Measurements from ENCODE around the gene FOXF2. TPM values are rescaled to one million over a fixed set of nuclear protein-coding genes. Genes with fewer than 3 reads are reported as not detected.

FOXF2 gene
- total RNA-seq, 1 donor from 2014 or later: not detected

GRCh38 chr6:1385129-1386037 lies 4.0 kb upstream of the FOXF2 start:
- Mint-ChIP-seq H3K27ac (ENCODE audit: unreplicated experiment) (no peak overlapping the region), H3K36me3 (ENCODE audit: low read depth, unreplicated experiment) (no peaks in the 10 kb centered on the region), H3K4me3 (ENCODE audit: unreplicated experiment) (no peak overlapping the region), H3K4me1 (ENCODE audit: unreplicated experiment) (peaks cover 22% of the 10 kb centered on the region), H3K9me3 (ENCODE audit: unreplicated experiment) (no peaks in the 10 kb centered on the region), H3K27me3 (ENCODE audit: unreplicated experiment) (peaks cover 40% of the 10 kb centered on the region)
- TF ChIP-seq, protein P1, sequence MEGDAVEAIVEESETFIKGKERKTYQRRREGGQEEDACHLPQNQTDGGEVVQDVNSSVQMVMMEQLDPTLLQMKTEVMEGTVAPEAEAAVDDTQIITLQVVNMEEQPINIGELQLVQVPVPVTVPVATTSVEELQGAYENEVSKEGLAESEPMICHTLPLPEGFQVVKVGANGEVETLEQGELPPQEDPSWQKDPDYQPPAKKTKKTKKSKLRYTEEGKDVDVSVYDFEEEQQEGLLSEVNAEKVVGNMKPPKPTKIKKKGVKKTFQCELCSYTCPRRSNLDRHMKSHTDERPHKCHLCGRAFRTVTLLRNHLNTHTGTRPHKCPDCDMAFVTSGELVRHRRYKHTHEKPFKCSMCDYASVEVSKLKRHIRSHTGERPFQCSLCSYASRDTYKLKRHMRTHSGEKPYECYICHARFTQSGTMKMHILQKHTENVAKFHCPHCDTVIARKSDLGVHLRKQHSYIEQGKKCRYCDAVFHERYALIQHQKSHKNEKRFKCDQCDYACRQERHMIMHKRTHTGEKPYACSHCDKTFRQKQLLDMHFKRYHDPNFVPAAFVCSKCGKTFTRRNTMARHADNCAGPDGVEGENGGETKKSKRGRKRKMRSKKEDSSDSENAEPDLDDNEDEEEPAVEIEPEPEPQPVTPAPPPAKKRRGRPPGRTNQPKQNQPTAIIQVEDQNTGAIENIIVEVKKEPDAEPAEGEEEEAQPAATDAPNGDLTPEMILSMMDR (IDR thresholded peaks at IDR 0.05; ENCODE audit: unreplicated experiment): no peak
- DNase-seq (ENCODE audit: low spot score): no peak

- Mint-ChIP-seq H3K36me3 (ENCODE audit: low read depth, unreplicated experiment) (no peaks in the 10 kb centered on the region), H3K4me3 (ENCODE audit: unreplicated experiment) (no peak overlapping the region), H3K9me3 (ENCODE audit: unreplicated experiment) (no peaks in the 10 kb centered on the region), H3K4me1 (ENCODE audit: unreplicated experiment) (peaks cover 14% of the 10 kb centered on the region), H3K27me3 (ENCODE audit: unreplicated experiment) (peaks cover 36% of the 10 kb centered on the region), H3K27ac (ENCODE audit: unreplicated experiment) (no peak overlapping the region)
- TF ChIP-seq, protein P1 (IDR thresholded peaks at IDR 0.05; ENCODE audit: unreplicated experiment): no peak
- no peak for DNase-seq (ENCODE audit: low spot score)
These were observed 3.2 kb upstream of the FOXF2 start for GRCh38 chr6:1386038-1386709.

- Mint-ChIP-seq H3K27ac (ENCODE audit: unreplicated experiment) (no peak overlapping the region), H3K4me3 (ENCODE audit: unreplicated experiment) (no peak overlapping the region), H3K36me3 (ENCODE audit: low read depth, unreplicated experiment) (no peaks in the 10 kb centered on the region), H3K9me3 (ENCODE audit: unreplicated experiment) (no peaks in the 10 kb centered on the region), H3K4me1 (ENCODE audit: unreplicated experiment) (peaks cover 22% of the 10 kb centered on the region), H3K27me3 (ENCODE audit: unreplicated experiment) (peaks cover 45% of the 10 kb centered on the region)
- no peak for DNase-seq (ENCODE audit: low spot score)
- TF ChIP-seq, protein P1 (IDR thresholded peaks at IDR 0.05; ENCODE audit: unreplicated experiment): no peak
These were observed 1.9 kb upstream of the FOXF2 start for GRCh38 chr6:1387538-1387875.

- Mint-ChIP-seq H3K36me3 (ENCODE audit: low read depth, unreplicated experiment) (no peaks in the 10 kb centered on the region), H3K9me3 (ENCODE audit: unreplicated experiment) (no peaks in the 10 kb centered on the region), H3K4me1 (ENCODE audit: unreplicated experiment) (peaks cover 23% of the 10 kb centered on the region), H3K27ac (ENCODE audit: unreplicated experiment) (no peak overlapping the region), H3K27me3 (ENCODE audit: unreplicated experiment) (peaks cover 45% of the 10 kb centered on the region), H3K4me3 (ENCODE audit: unreplicated experiment) (no peak overlapping the region)
- DNase-seq (ENCODE audit: low spot score): no peak
- TF ChIP-seq, protein P1 (IDR thresholded peaks at IDR 0.05; ENCODE audit: unreplicated experiment): no peak
These were observed 1.3 kb upstream of the FOXF2 start for GRCh38 chr6:1387876-1388629.

Data from endothelial cell (in vitro differentiated cells).